HG02943 (cell line): Measurements from ENCODE around the gene ADRB2.

Experiments used
- ATAC-seq: cut with Tn5 transposase; IDR thresholded peaks from one replicate; pipeline ENCODE4 v1.9.1; 2021; ENCODE audit warnings: mild to moderate bottlenecking, low read depth, moderate library complexity; ENCODE audit not compliant: unreplicated experiment

The ADRB2 gene

DNA sequence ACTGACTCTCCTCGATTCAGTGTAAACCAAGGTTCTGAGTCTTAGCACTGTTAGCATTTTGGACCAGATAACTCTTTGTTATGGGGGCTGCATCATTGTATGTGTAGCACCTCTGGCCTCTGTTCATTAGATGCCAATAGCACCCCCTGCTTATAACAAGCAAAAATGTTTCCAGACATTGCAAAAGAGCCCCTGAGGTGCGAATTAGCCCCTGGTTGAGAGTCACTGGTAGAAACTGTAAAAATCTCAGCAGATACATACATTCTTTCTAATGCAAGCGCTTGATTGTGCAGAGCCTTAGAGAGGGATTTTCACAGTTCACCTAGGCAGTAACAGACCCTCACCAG lies 2.8 kb downstream of the ADRB2 start:
- ATAC-seq: no peak

DNA sequence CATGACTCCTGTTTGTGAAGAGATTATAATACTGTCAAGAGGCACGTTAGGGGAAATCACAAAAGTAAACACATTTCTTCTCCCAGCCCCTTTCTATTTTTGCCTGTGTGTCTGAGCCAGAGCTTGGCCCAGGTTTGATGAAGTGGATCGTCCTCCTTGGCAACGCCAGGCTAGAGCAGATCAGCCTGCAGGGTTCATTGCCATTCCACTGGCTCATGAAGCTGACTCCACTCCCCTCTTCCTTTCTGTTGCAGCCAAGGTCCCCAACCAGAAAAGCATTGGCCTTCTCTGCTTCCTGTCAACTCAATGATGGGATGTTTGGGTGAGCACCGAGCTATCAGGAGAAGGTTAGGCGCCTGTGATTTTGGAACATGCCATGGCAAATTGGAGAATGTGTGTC lies 3.3 kb downstream of the ADRB2 start:
- no peak for ATAC-seq

DNA sequence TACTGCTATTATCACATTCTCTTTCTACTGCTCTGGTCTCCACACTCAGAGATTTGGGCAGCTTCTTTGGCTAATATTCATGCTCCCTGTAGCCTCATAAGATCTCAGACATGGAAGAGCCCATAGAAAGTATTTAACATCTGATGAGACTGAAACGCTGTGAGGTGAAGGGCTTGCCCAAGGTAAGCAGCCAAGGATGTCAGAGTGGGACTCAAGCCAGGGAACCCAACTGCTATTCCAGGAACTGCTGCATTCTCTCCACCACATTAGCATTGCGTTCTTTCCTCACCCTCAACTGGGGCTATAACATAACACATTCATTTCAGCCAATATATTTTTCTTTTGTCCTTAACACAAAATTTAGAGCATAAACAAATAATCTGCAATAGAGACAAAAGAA lies 3.8 kb downstream of the ADRB2 start:
- ATAC-seq: no peak

DNA sequence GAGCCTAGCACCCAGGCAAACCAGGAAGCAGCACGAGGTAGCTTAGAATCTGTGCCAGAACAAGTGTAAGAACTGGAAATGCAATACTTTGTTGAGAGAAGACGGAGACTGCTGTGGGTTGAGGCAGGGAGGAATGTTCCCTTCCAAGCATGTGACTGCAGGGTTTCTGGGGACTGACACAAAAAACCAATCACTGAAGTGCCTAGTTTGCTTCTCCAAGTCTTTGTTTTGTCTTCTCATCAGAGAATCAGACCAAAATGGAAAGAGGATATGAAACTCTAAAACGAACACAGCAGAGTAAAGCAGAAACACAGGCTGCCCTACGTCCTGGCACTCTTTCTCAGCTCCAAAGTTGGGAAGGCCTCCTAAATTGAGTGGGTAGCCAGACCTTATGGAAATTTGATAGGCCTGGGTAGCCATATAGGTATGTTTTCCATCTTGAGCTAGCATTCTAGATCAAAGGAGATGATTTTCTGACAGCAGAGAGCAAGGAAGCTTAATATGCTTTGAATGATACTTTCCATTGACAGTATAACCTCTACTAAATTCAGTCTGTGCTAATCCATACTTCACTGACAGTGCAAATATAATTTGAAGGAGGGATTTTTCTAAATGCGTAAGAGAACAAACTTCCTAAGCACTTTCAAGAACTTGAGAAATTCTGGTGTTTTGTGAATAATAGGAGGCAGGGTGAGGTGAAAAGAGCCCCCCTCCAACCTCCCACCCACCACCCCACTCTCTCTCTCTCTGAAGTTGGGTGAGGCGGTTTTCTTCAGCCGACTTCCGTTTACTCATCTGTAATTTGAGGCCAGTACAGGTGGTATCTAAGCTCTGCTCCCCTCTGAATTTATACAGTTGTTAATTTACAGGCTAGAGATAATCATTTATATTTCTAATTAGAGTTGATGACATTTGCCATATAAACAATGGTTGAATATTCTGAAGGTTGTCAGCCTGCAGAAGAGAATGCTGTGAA lies 5.5 kb downstream of the ADRB2 start:
- ATAC-seq: peak; percentile 68

DNA sequence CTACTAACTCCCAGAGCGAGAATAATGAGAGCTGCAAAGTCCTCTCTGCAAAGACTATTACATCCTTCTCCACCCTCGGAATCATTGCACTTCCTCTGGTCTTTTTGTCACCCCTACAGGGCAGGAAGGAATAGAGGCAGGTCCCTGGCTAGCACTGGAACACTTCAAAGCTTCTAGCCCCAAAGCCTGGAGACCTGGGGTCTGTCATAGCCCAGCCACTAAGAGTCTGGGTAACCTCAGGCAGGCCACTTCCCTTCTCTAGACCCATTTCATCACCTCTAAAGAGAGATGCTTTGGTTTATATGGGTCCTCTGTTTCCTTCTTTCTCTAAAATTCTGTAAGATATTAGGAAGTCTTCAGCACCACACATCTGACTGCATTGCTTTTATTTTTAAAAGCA lies 6.7 kb downstream of the ADRB2 start:
- no peak for ATAC-seq

DNA sequence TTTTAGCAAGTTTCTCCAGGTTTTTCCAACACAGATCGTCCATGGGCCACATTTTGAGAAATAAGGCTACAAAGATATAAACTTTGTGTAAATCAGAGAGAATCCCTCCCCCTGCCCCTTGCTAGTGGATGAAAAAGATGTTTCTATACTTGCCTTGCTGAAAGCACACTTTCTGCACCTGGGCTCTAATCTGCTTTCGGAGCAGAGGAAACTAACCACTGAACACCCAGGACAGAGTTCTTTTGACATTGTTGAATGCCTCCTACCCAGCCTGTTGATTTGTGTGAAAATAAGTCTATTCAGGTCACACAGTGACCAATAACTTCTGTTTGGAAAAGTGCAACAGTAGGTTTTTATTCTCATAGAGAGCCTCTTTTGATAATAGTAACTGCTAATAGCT lies 7.5 kb downstream of the ADRB2 start:
- no peak for ATAC-seq

DNA sequence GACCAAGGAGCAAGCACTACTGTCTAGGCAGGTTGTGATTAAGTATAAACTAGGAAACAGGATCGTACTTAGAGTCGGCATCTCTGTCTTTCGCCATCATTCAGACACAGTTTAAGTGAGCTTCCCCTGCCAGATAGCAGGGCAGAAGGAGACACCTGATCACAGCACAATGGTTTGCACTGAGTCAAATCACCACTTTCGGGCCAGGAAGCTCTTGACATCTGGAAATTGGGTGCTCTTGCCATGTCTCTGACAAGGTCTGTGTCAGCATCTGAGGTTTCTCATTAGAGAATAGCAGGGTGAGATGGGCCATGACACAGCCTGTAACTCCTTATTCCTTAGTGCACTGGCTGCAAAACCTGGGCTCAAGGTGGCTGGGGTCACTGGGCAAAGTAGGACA lies 8.3 kb downstream of the ADRB2 start:
- ATAC-seq: no peak

DNA sequence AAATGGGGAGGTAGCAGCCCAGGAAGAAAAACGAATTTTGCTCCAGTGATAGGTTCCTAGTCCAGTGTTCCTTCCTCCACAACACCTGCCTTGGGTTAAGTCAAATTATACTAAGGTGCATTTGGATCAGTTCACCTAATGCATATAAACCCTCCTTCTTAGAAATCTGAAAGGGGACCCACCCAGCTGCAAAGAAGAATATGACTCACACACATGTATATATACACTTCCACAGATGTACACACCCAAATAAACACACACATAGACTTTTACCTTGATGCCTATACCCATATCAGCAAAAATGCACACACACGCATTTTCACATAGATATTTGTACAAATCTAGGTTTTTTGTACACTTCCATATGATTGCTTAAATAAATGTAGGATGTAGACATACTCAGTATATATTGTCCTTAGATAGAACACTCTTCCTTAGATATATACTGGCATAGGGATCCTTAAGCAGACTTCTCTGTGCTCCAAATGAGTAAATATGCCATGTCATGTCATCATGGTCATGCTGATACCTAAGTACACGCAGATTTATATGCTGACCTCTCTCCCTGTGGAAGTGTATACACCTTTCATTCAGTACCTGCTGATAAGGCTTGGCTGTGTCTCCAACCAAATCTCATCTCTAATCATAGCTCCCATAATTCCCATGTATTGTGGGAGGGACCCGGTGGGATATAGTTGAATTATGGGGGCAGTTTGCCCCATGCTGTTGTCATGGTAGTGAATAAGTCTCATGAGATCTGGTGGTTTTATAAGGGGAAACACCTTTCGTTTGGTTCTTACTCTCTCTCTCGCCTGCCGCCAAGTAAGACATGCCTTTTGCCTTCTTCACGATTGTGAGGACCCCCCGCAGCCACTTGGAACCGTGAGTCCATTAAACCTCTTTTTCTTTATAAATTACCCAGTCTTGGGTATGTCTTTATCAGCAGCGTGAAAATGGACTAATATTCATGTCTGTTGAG lies 10.2 kb downstream of the ADRB2 start:
- no peak for ATAC-seq

DNA sequence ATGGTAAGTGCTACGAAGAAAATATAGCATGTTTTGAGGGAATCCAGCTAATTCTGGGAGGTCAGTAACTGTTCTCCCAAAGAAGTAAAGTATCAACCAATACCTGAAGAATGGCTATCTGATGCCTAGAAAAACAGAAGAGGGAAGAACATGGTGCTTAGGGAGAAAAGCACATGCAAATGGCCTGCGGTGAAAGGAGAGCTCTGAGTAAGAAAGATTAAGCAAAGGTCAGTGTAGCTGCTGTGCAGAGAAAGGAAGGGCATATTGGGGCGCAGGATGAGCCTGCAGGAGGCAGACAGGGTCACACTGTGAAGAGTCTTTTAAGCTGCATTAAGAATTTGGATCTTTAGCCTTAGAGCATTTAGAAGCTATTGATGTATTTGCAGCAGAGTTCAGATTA lies 11.0 kb downstream of the ADRB2 start:
- no peak for ATAC-seq

DNA sequence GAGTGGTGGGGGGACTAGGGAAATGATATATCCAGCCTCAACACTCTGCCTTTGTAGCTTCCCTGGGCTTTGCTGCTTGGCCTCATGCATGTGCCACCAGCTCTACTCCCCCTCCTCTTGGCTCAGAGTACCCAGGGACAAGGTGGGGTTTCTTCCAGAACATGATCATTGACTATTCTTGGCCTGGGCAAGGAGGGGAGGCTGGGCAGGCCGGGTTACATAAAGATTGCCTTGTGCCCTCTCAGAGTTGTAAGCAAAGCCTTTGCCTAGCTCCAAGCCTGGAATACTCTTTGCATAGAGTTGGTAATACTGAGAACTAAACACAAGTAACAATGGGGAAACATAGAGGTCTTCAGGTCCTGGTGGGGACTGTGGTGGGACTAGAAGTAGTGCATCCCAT lies 11.9 kb downstream of the ADRB2 start:
- no peak for ATAC-seq

DNA sequence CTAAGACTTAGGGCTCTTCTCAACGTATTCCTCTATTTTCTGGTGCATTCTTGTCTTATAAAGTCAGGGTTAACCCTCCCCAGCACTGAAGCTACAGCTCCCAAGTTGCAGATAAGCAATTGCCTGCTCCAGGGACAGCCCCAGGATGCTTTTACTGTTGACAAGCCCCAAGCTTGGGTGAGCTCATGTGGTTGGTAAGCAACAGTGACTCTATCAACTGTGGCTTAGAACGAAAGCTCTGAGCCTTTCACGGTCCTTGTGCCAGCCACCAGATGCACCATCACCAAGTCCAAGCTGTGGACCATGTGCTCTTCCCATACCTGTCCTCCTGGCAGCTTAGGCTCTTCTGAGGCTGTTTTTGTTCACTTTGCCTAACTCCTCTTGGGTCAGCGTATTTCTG lies 13.5 kb downstream of the ADRB2 start:
- ATAC-seq: no peak

DNA sequence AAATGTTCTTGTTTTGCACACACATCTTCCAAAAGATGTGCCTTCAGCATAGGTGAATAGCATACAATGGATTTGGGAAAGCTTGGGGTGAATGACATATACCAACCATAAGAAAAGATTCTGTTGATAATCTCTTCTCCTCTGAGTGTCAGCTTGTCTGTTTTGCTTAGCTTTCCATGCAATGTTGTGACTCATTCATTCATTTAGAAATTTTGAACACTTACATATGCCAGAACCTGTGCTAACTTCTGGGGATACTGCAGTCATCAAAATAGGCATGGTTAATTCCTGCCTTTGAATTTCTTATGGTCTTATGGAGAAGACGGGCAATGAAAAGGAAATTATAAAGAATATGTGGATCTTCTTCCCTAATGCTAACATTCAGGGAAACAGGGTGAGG lies 14.1 kb downstream of the ADRB2 start:
- ATAC-seq: no peak

DNA sequence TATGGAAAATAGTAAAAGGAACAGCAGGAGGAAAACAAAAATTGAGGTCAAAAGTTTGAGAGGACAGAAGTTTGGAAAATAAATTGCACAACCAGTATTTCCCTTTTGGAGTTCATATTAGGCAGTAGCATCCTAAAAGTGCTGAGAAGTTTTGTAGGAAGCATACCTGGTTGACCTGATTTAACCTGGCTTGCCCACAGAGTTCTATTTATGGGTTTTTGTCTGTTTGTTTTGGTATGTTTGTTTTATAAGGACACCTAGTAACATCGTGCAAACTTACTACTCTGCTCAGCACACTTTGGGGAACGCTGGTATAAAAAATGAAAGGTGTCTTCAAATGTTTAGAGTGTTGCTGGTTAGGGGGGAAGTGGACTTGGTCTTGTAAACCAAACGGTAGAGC lies 15.1 kb downstream of the ADRB2 start:
- no peak for ATAC-seq

DNA sequence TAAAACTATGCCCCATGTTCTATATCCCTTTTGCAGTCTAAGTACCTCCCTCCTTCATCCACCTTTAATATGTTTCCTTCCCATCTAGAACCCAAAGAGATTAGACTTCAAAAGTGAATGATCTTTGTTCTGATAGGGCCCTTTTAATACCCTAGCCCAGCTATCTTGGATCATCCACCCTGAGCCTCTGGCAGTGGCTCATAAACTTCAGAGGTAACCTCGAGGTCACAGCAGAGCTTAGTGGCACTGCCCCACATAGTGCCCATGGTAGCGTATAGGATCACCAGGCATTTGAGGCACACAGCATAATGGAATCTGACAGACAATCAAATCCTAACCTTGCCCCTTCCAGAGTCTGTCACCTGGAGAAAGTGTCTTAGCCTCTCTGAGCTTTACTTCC lies 15.8 kb downstream of the ADRB2 start:
- no peak for ATAC-seq

DNA sequence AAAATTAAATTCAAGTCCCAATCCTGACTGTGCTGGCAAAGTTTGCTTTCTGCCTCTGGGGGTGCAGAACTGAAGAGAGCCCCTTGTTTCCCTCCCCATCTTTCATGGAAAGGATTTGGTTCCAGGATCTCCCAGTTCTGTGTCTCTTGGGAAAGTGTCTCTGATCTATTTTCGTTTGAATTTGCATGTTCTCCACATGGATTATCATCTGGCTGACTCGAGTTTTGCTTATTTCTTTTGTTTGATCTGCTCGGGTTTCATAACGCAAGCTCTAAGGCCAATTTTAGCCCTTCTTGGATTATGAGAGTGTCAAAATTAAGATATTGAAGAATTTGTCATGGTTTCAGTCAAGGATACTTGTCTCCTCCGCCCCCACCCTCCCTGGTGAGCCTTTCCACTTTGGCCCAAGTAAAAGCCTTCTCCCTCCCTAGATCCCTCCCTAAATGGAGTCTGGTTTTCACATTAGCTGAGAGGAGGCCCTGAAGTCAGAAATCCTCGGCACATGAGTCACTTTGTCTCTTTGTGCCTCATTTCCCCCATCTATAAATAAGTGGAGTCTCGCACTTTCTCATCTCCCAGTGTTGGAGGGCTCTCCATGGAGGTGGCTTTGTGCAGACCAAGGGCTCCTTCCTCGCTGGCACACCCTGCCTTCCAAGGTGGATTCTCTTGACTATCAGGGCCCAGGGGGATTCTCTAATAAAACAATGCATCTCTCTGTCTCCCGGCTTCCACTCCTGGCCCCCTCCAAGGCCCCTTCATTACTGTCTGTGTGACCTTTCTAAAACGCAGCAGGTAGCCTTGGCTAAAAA lies 17.3 kb downstream of the ADRB2 start:
- ATAC-seq: no peak

DNA sequence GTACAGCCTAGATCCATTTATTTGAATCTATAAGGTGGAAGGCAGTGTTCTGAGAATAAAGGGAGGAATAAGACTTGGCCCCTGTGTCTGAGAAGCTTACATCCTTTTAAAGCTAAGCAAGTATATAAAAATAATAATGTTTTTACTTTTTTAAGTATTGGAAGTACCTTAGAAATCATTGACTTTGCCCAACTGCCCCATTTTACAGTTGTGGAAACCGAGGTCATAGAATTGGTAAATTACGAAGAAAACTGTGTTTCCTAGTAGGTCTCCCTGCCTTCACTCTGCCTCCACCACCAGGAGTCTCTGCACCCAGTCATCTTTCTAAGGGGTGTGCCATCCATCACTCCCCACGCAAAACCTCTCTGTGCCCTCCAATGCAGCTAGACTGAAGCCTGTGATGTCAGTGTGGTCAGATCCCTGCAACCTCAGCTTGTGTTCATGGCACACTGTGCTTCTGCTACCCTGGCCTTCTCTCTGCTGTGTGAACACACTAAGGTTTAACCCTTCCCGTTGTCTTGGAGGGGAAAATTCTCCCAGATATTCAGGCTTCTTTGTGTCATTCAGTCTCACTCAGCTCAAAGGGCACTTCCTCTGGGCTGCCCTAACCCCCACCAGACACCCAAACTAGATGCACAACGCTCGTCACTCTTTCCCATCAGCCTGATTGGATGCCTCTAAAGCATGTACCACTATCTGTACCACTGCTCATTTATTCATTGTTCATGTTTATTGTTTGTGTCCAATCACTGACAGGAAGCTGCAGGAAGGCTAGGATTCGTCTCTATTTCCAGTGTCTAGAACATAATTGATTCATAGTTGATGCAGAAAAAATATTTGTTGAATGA lies 18.2 kb downstream of the ADRB2 start:
- ATAC-seq: no peak

DNA sequence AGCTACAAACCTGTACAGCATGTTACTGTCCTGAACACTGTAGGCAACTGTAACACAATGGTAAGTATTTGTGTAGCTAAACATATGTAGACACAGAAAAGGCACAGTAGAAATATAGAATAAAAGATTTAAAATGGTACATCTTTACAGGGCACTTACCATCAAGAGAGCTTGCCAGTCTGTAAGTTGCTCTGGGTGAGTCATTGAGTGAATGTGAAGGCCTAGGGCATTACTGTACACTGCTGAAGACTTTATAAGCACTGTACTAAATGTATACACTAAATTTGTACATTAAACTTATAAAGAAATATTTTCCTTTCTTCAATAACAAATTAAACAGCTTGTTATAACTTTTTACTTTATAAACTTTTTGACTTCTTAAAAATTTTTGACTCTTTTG lies 20.5 kb downstream of the ADRB2 start:
- no peak for ATAC-seq

DNA sequence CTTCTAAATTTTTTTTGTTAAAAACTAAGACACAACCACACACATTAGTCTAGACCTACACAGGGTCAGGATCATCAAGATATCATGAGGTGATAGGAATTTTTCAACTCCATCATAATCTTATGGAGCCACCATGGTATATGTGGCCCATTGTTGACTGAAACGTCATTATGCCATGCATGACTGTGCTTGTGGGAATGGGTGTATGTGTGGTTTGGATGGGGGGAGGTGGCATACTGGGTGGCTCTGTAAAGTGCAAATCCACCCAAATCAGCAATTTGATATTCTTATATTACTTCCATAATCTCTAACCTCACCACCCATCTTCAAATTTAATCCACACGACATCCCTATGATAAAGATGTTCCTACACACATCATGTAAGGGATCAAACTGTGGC lies 21.0 kb downstream of the ADRB2 start:
- no peak for ATAC-seq

DNA sequence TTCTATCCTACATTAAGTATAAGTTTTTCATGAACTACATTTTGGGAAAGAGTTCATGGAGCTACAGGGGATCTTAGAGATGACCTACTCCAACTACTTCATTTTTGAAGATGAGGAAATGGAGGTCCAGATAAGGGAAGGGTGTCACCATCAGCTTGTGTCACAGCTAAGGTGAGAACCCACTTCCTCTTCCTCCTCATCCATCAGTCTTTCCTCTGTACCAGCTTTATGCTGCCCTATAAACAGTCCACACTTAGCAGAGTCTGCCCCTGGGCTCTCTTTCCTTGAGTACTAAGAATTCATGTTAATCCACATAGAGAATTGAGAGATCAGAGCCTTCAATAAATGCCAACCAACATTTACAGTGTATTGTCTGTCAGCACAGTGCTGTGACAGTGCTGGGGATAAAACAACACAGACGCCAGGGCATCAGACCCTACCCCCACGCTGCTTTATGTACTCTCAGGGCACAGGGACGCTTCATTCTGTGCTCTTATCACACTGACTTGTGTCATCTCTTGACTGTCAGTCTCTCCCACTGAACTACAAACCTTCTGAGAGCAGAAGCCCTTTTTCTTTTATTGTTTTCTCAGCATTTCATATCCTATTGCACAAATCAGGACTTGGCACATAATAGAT lies 22.1 kb downstream of the ADRB2 start:
- no peak for ATAC-seq
